GM12878 (cell line): Measurements from ENCODE around the gene CRYL1. TPM values are rescaled to one million over a fixed set of nuclear protein-coding genes. Genes with fewer than 3 reads are reported as not detected.
A peak's percentile ranks its signal among the peaks of the same experiment; 100 is the strongest.

ENCODE experiments used
- BCL11A ChIP-seq: IDR thresholded peaks from 2 replicates; pipeline ENCODE4 v1.6.1; 2011; ENCODE audit warnings: low read depth, low read length
- CREM ChIP-seq: IDR thresholded peaks from 2 replicates; pipeline ENCODE4 v1.6.1; 2014; ENCODE audit warnings: antibody characterized with exemption, low read depth
- EED ChIP-seq: sonication (generic); IDR thresholded peaks from 2 replicates; pipeline ENCODE4 v1.6.1; 2016; ENCODE audit warnings: antibody characterized with exemption, low read depth
- EP300 ChIP-seq, 2 experiments: fragments of 150-350 bp in 1 of 2; IDR thresholded peaks; 2 replicates each; pipeline ENCODE4 v1.6.1; 2011 to 2012; ENCODE audit warnings: low read depth in 2 of 2, low read length in 2 of 2, borderline replicate concordance in 1 of 2, improper control_type of control experiment in 1 of 2, inconsistent platforms in 1 of 2; ENCODE audit not compliant: control insufficient read depth in 1 of 2
- FOS ChIP-seq: IDR thresholded peaks from 3 replicates; pipeline ENCODE4 v1.6.1; 2011; ENCODE audit warnings: borderline replicate concordance; ENCODE audit not compliant: insufficient read length; ENCODE audit errors: extremely low read depth
- FOXK2 ChIP-seq: fragments of 450-650 bp; IDR thresholded peaks from 2 replicates; pipeline ENCODE4 v1.6.1; 2017; ENCODE audit warnings: mild to moderate bottlenecking, moderate library complexity
- GATAD2B ChIP-seq: fragments of 450-650 bp; conservative IDR thresholded peaks from 2 replicates; pipeline ENCODE4 v1.6.1; 2017; ENCODE audit warnings: low read depth, mild to moderate bottlenecking, moderate library complexity
- MEF2A ChIP-seq: IDR thresholded peaks from 2 replicates; pipeline ENCODE4 v1.6.1; 2011; ENCODE audit warnings: low read depth, mild to moderate bottlenecking, low read length, moderate library complexity; ENCODE audit not compliant: insufficient read depth
- NR2C2 ChIP-seq: IDR thresholded peaks from 2 replicates; pipeline ENCODE4 v1.6.1; 2011; ENCODE audit warnings: borderline replicate concordance, low read depth; ENCODE audit not compliant: control insufficient read depth, insufficient read length
- NRF1 ChIP-seq: conservative IDR thresholded peaks from 2 replicates; pipeline ENCODE4 v1.6.1; 2011; ENCODE audit warnings: mild to moderate bottlenecking, low read depth, low read length, improper control_type of control experiment
- POLR2AphosphoS2 ChIP-seq: IDR thresholded peaks from 2 replicates; pipeline ENCODE4 v1.6.1; 2011; ENCODE audit warnings: low read depth, mild to moderate bottlenecking, low read length, improper control_type of control experiment, moderate library complexity
- RFX5 ChIP-seq: IDR thresholded peaks from 2 replicates; pipeline ENCODE4 v1.6.1; 2011; ENCODE audit warnings: low read depth, low read length, improper control_type of control experiment
- SMAD5 ChIP-seq: IDR thresholded peaks from 2 replicates; pipeline ENCODE4 v1.6.1; 2016; ENCODE audit warnings: antibody characterized with exemption, low read depth
- SREBF1 ChIP-seq: IDR thresholded peaks from 2 replicates; pipeline ENCODE4 v1.6.1; 2012; ENCODE audit warnings: mild to moderate bottlenecking, low read length
- TCF7 ChIP-seq: IDR thresholded peaks from 2 replicates; pipeline ENCODE4 v1.6.1; 2014; ENCODE audit warnings: antibody characterized with exemption, borderline replicate concordance
- ZBED1 ChIP-seq: IDR thresholded peaks from 2 replicates; pipeline ENCODE4 v1.6.1; 2016; ENCODE audit warnings: borderline replicate concordance
- ZNF217 ChIP-seq: fragments of 450-650 bp; IDR thresholded peaks from 2 replicates; pipeline ENCODE4 v1.6.1; 2017; ENCODE audit warnings: antibody characterized with exemption, mild to moderate bottlenecking
- ZNF24 ChIP-seq: fragments of 450-650 bp; IDR thresholded peaks from 2 replicates; pipeline ENCODE4 v1.6.1; 2017; ENCODE audit warnings: antibody characterized with exemption, mild to moderate bottlenecking
- ZZZ3 ChIP-seq: IDR thresholded peaks from 2 replicates; pipeline ENCODE4 v1.6.1; 2011; ENCODE audit warnings: low read depth; ENCODE audit not compliant: control insufficient read depth, insufficient read length
- polyA plus RNA-seq, 11 experiments: library from polyadenylated mRNA; depleted of rRNA in 4 of 11; unstranded in 6 of 11; stranded (reverse) in 5 of 11; fragments of >200 nt; fragmentation: Nextera tagmentation in 4 of 11; fragmentation: Illumina TruSeq in 1 of 11; extraction: Ambion mirVana in 4 of 11; extraction: Trizol in 1 of 11; gene quantifications; 1 replicate in 1 of 11; 2 replicates in 10 of 11; pipeline versions ENCODE4 v1.2.1 to v1.2.3, GENCODE V29; 2011 to 2016; ENCODE audit warnings: inconsistent platforms in 2 of 11, missing spikeins in 2 of 11, low read depth in 1 of 11
- total RNA-seq, 4 experiments: library from RNA; depleted of rRNA in 3 of 4; stranded (reverse); fragments of >200 nt in 3 of 4; fragmentation: Illumina TruSeq in 1 of 4; extraction: Trizol in 1 of 4; gene quantifications; 2 replicates each; pipeline versions ENCODE4 v1.2.1 to v1.2.3, GENCODE V29; 2013 to 2021
- TF ChIP-seq, protein P1 (sequence below): fragments of 150-350 bp; IDR thresholded peaks from 2 replicates; pipeline ENCODE4 v1.6.1; 2016; ENCODE audit warnings: low read depth, low read length
- TF ChIP-seq, protein P2 (sequence below): fragments of 450-650 bp; IDR thresholded peaks from 2 replicates; pipeline ENCODE4 v1.6.1; 2017; ENCODE audit warnings: mild to moderate bottlenecking, low read depth, inconsistent platforms; ENCODE audit not compliant: poor library complexity, severe bottlenecking
- TF ChIP-seq, protein P3 (sequence below): IDR thresholded peaks from 2 replicates; pipeline ENCODE4 v1.6.1; 2012; ENCODE audit warnings: mild to moderate bottlenecking, low read depth, low read length
- TF ChIP-seq, protein P4 (sequence below): IDR thresholded peaks from 2 replicates; pipeline ENCODE4 v1.6.1; 2011; ENCODE audit warnings: low read depth, mild to moderate bottlenecking, low read length, moderate library complexity, borderline replicate concordance; ENCODE audit errors: extremely low read depth

Gene CRYL1
- total and polyA plus RNA-seq, 10 of the 15 experiments (the other 5 are each of a cell fraction or from before 2014, with no cell fraction given) = 5.5 to 36.7 (median 12.2) TPM

DNA sequence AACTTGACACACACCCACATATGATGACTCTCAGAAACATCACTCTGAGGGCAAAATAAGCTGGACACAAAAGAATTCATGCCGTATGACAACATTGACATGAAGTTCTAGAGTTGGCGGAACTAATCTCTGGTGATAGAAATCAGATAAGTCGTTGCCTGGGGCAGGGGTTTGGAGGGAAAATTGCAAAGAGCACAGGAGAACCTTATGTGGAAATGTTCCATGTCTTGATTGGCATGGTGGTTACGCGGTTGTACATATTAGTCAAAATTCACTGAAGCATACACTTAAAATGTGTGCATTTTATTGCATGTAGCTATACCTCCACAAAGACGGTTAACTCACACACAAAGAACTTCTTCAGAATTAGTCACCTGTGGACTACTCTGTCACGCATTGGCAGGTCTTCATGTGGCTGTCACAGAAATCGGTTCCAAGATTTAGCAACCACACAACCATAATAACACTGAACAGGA lies 155.7 kb downstream of the CRYL1 start (continued):
- TF ChIP-seq, protein P1, sequence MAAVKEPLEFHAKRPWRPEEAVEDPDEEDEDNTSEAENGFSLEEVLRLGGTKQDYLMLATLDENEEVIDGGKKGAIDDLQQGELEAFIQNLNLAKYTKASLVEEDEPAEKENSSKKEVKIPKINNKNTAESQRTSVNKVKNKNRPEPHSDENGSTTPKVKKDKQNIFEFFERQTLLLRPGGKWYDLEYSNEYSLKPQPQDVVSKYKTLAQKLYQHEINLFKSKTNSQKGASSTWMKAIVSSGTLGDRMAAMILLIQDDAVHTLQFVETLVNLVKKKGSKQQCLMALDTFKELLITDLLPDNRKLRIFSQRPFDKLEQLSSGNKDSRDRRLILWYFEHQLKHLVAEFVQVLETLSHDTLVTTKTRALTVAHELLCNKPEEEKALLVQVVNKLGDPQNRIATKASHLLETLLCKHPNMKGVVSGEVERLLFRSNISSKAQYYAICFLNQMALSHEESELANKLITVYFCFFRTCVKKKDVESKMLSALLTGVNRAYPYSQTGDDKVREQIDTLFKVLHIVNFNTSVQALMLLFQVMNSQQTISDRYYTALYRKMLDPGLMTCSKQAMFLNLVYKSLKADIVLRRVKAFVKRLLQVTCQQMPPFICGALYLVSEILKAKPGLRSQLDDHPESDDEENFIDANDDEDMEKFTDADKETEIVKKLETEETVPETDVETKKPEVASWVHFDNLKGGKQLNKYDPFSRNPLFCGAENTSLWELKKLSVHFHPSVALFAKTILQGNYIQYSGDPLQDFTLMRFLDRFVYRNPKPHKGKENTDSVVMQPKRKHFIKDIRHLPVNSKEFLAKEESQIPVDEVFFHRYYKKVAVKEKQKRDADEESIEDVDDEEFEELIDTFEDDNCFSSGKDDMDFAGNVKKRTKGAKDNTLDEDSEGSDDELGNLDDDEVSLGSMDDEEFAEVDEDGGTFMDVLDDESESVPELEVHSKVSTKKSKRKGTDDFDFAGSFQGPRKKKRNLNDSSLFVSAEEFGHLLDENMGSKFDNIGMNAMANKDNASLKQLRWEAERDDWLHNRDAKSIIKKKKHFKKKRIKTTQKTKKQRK = no peak
- TF ChIP-seq, protein P2, sequence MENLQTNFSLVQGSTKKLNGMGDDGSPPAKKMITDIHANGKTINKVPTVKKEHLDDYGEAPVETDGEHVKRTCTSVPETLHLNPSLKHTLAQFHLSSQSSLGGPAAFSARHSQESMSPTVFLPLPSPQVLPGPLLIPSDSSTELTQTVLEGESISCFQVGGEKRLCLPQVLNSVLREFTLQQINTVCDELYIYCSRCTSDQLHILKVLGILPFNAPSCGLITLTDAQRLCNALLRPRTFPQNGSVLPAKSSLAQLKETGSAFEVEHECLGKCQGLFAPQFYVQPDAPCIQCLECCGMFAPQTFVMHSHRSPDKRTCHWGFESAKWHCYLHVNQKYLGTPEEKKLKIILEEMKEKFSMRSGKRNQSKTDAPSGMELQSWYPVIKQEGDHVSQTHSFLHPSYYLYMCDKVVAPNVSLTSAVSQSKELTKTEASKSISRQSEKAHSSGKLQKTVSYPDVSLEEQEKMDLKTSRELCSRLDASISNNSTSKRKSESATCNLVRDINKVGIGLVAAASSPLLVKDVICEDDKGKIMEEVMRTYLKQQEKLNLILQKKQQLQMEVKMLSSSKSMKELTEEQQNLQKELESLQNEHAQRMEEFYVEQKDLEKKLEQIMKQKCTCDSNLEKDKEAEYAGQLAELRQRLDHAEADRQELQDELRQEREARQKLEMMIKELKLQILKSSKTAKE = no peak
- TF ChIP-seq RFX5 = no peak
- no peak for TF ChIP-seq FOXK2
- peak; percentile 90 for TF ChIP-seq BCL11A
- TF ChIP-seq POLR2AphosphoS2 = no peak
- TF ChIP-seq NRF1 = no peak
- peak; percentile 45 to 47; a peak in 2 of 4 replicates for TF ChIP-seq EP300 (IDR thresholded peaks at IDR 0.05; ENCODE audit: borderline replicate concordance in 1 of 2, control insufficient read depth in 1 of 2, low read depth in 2 of 2, low read length in 2 of 2)
- TF ChIP-seq MEF2A = peak; percentile 55; the same call in 1 of the 2 replicates
- no peak for TF ChIP-seq ZBED1
- no peak for TF ChIP-seq FOS
- TF ChIP-seq, protein P3, sequence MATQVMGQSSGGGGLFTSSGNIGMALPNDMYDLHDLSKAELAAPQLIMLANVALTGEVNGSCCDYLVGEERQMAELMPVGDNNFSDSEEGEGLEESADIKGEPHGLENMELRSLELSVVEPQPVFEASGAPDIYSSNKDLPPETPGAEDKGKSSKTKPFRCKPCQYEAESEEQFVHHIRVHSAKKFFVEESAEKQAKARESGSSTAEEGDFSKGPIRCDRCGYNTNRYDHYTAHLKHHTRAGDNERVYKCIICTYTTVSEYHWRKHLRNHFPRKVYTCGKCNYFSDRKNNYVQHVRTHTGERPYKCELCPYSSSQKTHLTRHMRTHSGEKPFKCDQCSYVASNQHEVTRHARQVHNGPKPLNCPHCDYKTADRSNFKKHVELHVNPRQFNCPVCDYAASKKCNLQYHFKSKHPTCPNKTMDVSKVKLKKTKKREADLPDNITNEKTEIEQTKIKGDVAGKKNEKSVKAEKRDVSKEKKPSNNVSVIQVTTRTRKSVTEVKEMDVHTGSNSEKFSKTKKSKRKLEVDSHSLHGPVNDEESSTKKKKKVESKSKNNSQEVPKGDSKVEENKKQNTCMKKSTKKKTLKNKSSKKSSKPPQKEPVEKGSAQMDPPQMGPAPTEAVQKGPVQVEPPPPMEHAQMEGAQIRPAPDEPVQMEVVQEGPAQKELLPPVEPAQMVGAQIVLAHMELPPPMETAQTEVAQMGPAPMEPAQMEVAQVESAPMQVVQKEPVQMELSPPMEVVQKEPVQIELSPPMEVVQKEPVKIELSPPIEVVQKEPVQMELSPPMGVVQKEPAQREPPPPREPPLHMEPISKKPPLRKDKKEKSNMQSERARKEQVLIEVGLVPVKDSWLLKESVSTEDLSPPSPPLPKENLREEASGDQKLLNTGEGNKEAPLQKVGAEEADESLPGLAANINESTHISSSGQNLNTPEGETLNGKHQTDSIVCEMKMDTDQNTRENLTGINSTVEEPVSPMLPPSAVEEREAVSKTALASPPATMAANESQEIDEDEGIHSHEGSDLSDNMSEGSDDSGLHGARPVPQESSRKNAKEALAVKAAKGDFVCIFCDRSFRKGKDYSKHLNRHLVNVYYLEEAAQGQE = no peak
- peak; percentile 77 for TF ChIP-seq CREM
- no peak for TF ChIP-seq ZNF217
- TF ChIP-seq NR2C2 = no peak
- no peak for TF ChIP-seq SMAD5
- TF ChIP-seq, protein P4, sequence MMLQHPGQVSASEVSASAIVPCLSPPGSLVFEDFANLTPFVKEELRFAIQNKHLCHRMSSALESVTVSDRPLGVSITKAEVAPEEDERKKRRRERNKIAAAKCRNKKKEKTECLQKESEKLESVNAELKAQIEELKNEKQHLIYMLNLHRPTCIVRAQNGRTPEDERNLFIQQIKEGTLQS = no peak
- TF ChIP-seq EED = peak; percentile 88
- TF ChIP-seq SREBF1 = no peak
- peak; percentile 44; the same call in 1 of the 2 replicates for TF ChIP-seq GATAD2B
- TF ChIP-seq TCF7 = no peak; the same call in 1 of the 2 replicates
- no peak for TF ChIP-seq ZNF24
- TF ChIP-seq ZZZ3 = no peak
